GM19193 (cell line): ENCODE data around the gene PADI6.

Experiments used
- POLR2A ChIP-seq: IDR thresholded peaks from 4 replicates; pipeline ENCODE4 v1.6.1; 2011; ENCODE audit not compliant: insufficient read depth, insufficient read length; ENCODE audit errors: extremely low read depth

Gene PADI6

GRCh38 chr1:17377325-17377953 lies 5.4 kb downstream of the PADI6 start:
- TF ChIP-seq POLR2A = no peak

- no peak for TF ChIP-seq POLR2A
These were observed 9.2 kb downstream of the PADI6 start for GRCh38 chr1:17381161-17381560.

- no peak for TF ChIP-seq POLR2A
These were observed 20.3 kb downstream of the PADI6 start for GRCh38 chr1:17392199-17392740.

GRCh38 chr1:17393230-17393629 lies 21.2 kb downstream of the PADI6 start:
- TF ChIP-seq POLR2A = no peak

GRCh38 chr1:17397910-17398695 lies 26.1 kb downstream of the PADI6 start:
- no peak for TF ChIP-seq POLR2A

- no peak for TF ChIP-seq POLR2A
These were observed 28.8 kb downstream of the PADI6 start for GRCh38 chr1:17400725-17401341.

- TF ChIP-seq POLR2A = no peak
These were observed 29.8 kb downstream of the PADI6 start for GRCh38 chr1:17401841-17402240.

- TF ChIP-seq POLR2A = no peak
These were observed 31.1 kb downstream of the PADI6 start for GRCh38 chr1:17403081-17403480.

- TF ChIP-seq POLR2A = no peak
These were observed 32.2 kb downstream of the PADI6 start for GRCh38 chr1:17404034-17404684.

GRCh38 chr1:17404820-17405219 lies 32.8 kb downstream of the PADI6 start:
- TF ChIP-seq POLR2A = no peak

- TF ChIP-seq POLR2A = peak; percentile 42
These were observed 34.1 kb downstream of the PADI6 start for GRCh38 chr1:17405898-17406759.

- TF ChIP-seq POLR2A = no peak
These were observed 37.4 kb downstream of the PADI6 start for GRCh38 chr1:17409391-17409811.

- TF ChIP-seq POLR2A = no peak
These were observed 40.3 kb downstream of the PADI6 start for GRCh38 chr1:17412093-17412870.
